Stimulated activated CD8-positive, alpha-beta memory T cell treated with anti-CD3 and anti-CD28 coated beads, Interleukin-4, amount 100 ng/mL, for 1 hour (primary cell): ENCODE measurements around the gene SFTPD.

ENCODE experiments used
- DNase-seq, 2 donors: peaks; one replicate each; pipeline ENCODE4 v3.0.0-alpha.2; 2020; ENCODE audit warnings: low read depth in 2 of 2, low spot score in 1 of 2

The SFTPD gene

DNA sequence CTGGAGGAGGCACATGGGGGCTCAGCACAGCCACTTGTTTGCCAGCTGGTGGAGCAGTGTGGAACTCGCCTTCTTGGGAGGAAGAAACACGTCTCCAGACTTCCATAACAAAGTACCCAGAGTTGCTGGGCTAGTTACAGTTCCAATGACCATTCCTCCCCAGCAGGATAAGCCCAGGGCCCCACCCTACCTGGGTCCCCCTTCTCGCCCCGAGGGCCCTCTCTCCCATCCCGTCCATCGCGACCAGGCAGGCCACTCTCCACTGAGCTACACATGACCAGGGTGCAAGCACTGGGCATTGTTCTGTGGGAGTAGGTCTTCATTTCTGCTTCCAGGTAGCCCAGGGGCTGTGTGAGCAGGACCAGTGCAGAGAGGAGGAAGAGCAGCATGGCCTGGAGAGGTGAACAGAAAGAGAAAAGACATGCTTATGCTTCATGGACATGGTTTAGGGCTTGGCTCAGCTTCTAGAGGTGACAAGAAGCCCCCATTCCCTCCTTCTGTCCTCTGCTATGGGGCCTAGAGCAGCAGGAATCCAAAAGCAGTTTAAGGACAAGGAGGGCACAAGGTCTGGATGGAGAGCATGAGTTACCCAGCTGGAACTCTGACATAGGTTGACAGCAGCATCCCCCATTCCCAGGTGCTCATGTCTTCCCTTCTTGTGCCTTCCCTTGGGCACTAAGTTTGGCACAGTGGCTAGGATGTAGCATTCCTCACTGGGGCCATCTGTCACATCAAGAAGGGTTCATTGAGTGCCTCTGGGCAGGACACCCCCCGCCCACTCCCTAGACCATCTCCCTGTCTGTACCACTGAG is 2.4 kb downstream of the SFTPD start:
- DNase-seq, result no peak

DNA sequence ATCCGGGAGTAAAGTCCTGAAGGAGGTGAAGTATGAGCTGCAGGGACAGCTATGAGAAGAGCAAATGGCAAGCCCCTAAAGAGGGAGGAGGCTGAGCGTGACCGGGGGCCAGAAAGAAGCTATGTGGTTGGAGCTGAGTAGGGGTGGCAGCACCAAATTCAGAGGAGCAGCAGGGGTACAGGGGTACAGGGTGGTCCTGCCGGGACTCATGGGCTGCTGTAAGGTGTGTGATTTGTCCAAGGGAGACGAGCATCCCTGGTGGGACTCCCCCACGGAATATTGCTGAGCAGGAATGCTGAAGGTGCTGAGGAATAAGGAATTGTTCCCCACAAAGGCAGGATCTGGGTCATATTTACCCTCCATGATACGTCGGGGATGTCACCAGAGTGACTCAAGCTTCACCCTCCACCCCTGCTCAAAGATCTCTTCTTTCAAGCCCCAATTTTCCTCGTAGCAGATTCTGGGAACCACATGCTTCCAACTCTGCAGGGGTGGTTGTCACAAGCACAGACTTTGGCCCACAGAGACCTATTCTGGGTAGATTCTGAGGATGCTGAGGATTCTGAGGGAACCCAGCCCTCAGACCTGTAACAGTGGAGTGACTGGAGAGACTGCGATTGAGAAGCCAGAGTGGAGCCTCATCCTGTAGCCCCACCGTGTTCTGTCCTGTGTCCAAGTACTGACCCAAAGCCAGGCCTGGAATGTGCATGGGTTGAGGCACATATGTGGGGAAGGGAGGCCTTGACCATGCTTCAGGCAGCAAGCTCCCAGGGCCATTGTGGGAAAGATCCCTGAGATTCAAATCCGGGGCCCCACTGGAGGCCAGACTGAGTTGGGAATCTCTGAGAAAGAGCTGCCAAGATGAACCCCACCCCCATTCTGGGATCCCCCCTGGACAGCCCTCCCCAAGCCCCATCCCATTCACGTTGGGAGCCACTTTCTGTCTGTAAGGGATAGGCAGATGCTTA is 4.2 kb downstream of the SFTPD start:
- no peak for DNase-seq

DNA sequence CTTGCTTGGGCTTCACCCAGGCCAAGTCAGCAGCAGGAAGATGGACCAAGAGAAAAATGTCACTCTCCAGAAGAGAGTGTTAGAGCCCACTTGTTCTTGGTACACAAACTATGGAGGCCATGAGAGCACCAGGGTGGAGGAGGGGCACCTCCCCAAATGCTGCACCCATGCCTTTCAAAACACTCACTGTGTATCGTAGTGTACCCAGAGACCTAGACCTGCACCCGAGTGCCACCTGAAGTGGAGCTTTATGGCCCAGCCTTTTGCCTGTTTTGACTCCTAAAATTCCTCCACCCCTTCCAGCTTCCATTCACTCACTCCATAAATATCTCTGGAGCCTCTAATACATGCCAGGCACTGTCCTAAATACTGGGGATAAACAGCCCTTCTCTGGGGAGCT is 5.0 kb downstream of the SFTPD start:
- no peak for DNase-seq

DNA sequence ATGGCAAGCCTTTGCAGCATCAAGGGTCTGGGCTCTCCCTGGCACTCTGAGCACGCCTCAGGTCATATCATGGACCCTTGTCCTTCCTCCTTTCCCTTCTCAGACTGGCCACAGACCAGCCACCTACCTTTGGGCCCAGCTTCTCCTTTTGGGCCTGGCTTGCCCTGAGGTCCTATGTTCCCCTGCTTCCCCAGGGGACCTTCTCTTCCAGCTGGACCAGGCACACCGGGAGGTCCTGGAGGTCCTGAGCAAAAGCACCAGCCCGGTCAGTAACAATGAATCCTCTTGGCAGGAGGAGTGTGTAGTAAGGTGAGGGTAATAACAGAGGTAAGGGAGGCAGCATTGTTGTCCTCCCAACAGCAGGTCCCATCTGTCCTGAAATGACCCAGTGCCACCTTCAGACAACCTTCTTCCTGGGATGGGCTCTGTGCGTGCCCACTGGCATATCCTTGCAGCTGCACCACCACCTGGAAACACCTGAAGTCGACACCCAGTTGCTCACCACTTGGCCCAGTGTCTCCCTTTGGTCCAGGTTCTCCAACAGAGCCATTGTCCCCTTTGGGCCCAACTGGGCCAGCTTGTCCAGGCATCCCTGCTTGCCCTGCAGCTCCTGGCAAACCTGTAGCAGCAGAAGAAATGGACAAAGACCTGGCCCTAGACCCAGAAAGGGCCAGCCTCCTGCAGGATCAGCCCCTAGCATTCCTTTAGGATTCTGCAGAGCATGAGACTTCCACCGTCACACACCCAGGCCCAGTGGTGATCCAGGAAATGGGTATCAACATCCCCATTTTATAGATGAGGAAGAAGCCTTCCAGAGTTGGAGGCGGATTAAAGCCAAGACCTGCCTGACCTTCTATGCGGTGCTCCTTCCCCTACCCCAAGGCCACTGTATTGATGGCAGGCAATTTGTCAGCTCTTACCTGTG is 6.4 kb downstream of the SFTPD start:
- no peak for DNase-seq

DNA sequence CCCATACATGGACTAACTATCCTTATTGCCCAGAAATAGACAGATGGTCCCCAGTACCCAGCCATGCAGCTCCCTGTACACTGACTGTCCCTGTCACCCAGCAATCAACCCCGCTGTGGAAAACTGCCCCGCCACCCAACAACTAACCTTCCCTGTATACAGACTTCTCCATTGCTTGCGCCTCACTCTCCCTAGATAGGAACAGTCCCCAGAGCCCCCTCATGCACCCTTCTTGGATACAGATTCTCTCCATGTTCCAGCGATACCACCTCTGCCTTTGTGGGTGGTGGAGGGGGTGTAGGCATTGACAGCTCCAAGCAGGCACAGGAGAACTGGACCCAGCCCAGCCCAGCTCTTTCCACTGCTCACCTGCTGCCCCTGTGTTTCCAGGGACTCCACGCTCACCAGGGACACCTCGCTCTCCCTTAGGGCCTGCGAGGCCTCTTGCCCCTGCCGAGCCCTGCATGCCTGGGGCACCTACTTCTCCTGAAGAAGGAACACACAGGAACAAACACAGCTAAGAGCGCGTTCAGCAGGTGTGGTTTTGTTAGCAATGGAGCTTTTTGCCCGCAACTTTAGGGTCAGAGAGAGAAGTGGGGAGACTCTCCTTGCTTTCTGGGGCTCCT is 7.2 kb downstream of the SFTPD start:
- DNase-seq, result no peak

DNA sequence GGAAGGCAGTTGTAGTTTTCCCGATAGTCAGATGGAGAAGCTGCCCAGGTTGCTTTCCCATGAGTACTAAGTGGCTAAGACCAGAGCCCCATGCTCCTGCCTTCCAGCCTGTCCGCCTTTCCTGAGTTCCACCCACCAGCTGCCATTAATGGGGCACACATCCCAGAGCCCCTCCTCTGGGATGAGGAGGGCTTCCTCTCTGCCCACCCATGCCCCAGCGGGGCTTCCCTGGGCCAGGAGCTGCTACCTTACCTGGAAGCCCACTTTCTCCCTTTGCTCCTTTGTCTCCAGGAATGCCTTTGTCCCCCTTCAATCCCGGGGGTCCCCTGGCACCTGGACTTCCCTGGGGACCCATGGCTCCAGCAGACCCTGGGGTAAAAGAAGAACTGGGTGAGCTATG is 7.8 kb downstream of the SFTPD start:
- no peak for DNase-seq

DNA sequence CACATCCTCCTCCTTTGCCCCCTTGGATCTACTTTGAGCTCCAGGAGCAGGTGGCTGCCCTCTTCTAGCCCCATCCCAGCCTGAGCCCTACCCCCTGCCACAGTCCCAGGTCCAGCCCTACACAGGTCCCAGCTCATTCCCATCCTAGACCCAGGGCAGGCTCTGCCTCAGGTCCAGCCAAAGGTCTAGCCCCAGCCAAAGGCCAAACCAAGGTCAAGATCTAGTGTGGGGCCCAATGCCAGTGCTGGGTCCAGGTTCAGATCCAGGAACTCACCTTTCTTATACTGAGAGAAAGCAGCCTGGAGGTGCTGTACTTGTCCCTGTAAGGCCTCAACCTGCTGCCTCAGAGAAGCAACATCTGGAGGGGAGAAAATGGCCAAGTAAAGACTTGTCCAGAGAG is 8.5 kb downstream of the SFTPD start:
- no peak for DNase-seq

DNA sequence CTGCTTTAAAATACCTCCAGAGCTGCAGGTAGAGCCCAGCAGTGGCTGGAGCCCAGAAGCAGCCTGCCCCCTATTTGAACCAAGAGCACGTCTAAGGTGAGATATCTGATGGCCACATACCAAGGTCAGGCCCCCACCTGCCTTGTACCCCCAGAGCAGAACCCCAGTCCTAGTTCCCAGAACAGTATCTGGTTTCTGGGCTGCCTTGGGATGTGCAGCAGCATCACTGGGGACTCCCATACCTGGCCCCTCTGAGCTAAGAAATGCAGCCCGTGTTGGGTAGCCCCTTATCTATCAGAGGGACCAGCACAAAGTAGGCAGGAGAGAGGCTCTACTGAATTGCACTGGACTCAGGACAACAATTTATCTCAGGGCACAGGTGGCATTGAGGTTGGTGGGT is 8.9 kb downstream of the SFTPD start:
- DNase-seq, result no peak

DNA sequence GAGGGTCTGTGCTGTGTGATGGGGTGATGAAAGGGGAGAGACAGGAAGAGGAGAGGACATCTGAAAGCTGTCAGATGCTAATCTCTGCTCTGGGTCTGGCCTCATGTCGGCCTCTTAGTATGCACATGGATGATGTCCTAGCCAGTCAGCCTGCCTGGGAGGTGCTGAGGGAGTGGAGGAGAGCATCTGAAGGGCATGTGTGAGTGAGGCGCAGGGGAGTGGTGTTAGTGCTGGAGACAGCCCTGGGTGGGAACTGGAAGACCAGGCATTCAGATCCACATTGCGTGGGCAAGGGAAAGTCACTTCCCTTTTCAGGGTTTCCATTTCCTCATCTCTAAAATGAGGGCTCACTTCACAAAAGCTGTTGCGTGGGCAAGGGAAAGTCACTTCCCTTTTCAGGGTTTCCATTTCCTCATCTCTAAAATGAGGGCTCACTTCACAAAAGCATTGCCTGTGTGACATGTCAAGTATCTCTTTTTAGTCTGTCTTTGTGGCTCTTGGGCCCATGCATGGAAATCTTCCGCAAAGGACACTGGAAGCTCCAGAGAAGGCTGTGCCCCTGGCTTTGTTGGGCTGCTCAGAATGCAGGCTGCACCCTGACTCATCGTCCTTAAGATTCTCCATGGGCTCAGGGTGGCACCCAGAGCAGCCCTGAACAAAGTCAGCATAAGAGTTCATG is 10.0 kb downstream of the SFTPD start:
- DNase-seq, result no peak

DNA sequence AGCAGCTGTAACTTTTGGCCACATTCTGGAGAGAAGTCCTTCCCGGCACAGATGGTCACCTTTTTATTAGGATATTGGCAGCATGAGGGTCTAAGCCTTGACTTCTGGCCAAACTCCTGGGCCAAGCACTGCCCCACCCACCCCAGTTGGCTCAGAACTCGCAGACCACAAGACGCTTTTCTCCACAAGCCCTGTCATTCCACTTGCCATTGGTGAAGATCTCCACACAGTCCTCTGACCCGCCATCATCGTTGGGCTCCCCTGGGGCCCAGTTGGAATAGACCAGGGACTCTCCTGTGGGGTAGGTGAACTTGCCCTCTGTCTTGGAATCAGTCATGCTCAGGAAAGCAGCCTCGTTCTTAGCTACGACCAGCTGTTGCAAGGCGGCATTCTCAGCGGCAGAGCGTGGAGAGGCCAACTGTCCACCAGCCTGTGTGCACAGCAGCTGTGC is 11.2 kb downstream of the SFTPD start:
- no peak for DNase-seq

DNA sequence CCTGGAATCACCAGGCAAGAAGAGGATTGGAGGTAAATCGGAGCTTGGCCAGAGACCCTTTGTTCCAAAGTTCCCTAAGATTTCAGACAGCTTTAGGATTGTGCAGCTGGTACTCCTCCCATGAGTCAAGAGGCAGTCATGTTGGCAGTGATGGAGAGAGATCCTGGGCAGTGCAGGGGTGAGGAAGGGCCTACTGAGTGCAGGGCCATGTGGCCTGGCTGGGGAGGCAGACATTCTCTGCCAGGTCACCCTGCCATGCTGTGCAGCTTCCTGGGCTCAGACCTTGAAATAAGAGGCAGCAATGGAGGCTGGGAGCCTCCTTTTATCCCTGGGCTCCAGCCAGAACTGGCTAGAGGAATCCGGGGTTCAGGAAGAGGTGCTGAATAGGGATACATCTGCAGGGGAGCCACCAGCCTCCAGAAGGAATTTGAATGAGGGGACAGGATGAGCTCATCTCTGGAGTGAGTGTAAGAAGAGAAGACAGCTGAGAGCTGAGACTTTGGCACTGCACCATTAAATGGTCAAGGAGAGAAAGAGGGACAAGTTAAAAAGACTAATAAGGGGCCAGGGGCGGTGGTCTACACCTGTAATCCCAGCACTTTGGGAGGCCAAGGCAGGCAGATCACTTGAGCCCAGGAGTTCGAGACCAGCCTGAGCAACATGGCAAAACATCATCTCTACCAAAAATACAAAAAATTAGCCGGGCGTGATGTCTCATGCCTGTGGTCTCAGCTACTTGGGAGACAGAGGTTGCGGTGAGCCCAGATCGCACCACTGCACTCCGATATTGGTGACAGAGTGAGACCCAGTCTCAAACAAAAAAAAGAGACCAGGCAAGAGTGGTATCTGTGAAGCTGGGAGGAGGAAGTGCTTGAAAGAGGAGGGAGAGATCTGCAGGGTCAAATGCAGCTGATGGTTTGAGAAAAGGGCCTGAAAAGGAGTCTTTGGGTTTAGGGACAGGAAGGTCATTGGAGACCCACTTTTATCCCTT is 12.0 kb downstream of the SFTPD start:
- DNase-seq, result no peak

DNA sequence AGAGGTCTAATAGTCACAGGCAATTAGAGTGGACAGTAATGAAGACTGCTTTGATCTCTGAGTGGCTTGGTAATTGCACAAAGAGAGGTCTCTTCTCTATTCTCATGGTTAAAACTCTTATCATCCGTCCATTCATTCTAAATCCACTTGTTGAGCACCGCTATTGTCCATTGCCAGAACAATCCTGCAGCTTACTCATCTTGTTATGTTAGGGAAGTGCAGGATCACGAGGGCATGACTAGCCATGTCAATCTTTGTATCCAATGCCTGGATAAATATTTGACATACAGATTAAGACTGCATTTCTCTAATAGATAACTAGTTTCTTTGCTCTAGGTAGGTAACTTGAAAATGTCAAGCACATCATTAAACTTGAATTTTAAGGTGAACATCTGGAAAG is 14.9 kb downstream of the SFTPD start:
- no peak for DNase-seq

DNA sequence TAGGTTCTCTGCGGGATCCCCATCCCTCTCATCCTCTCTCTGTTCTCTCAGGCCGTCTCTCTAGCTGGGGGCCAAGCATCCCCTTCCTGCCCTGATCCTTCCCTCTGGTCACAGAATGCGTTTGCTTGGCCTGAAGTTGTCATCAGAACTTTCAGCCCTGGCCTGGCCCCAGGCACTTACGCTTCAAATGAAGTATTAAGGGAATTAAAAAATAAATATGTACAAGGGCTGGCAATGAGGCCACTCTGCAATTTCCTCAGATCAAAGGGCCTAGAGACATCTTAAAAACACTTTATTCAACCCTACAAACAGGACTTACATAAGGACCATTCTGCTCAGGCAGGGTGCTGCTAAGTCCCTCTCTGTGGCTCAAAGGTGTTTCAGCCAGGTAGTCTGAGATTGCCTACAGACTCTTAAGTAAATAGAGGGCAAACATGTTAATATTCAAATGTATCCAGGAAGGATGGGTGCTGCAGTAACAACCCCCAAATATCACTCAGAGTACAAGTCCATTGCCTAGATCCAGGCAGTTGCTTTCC is 16.0 kb downstream of the SFTPD start:
- no peak for DNase-seq

DNA sequence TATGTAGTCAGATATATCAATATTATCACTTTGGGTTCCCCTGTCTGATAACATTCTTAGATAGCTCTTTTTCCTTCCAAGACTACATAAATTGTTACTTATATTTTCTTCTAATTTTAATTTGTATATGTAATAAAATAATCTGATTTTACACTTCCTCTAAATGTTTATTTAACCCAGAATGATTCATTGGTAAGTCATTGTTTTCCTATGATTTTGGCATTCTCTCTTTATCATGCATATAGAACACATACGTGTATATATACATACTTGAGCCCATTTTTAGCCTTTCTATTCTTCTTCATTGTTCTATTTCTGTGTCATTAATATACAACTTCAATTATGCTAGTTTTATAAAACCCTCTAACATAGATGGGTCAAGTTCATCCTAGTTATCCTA is 16.6 kb downstream of the SFTPD start:
- no peak for DNase-seq

DNA sequence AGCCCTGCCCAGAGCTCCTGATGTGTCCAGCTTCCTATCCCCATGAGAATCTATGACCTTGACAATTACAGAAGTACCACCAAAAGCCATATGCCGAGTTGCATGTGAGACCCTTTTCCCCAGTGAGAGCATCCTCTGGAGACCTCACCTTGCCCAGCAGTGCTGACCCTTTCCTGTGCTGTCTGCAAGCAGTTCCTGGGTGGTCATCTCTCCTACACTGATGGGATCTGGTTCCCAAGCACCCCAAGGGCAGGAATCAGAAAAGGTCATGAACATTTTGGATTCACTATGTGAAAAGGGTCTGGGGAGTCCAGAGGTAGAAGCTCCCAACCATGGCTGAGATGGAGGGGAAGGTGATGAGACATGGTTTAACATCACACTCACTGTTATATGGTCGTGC is 18.2 kb downstream of the SFTPD start:
- no peak for DNase-seq

DNA sequence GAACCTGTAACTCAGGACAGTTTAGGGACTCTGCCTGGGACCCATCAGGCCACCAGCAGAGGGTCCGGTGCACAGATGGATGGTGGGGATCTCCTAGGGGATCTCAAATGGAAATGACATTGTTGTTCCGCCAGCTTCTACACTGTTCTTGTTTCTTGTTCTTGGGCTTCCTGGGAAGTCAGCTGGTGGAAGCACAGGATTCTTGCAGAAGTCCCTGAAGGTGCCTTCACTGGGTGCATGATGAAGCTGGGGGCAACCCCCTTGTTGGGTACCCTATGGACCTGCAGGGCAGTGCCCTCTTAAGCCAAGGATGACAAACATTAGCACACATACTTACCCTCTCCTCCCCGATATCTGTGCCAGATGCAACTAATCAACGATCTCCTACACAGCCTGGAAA is 18.6 kb downstream of the SFTPD start:
- DNase-seq, result no peak

DNA sequence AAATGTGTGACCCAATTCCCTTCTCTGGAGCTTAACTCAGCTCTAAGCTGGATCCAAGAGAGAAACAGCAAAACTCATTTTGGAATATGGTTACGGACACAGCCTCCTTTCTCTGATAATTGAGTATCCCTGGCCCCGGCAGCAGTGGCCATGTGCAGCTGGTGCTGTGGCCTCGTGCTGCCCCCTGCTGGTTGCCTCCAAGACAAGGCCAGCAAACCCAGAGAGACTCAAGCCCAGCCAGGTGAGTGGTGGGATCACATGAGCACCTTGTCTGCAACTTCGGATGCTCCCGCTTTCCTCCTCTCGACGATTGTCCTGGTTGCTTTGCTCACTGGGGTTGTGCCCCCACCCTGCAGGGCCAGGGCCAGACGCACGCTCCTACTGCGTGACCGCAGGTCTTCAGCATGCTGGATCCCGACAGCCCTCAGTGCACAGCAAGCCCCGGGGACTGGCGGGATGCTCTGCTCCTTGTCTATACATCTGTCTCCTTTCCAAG is 19.4 kb downstream of the SFTPD start:
- DNase-seq, result peak; percentile 31 to 41

DNA sequence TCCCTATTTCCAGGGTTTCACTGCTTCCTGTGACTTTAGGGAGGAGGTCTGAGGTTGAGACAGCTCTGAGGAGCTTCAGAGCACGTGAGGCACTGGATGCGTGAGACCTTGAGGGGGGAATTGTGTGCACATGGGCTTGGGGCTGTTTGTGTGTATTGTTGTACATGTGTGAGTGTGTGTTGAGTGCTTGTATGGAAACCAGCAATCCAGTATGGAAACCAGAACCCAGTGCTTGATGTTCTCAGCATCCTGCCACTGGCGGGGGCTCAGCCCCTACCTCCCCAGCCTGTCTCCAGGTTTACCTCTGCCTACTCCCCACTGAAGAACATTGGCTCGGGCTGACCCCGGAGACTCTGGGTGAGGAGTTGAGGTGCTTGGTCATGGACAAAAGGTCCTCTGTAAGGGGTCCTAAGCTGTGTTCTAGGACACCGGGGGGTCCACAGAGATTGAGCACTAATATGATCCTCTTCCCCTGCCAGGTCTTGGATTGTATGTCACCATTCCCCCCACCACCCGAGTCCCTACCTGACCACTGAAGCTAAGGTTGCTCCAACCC is 20.8 kb downstream of the SFTPD start:
- no peak for DNase-seq
